HG02642 (cell line): ENCODE data around the gene SYCE3.
"Not testable (repeated sequence)": the region's sequence is repeated elsewhere in the genome, so short reads cannot be mapped to it uniquely, and the experiment has no call there.

Experiments used
- ATAC-seq: cut with Tn5 transposase; IDR thresholded peaks from one replicate; pipeline ENCODE4 v1.9.1; 2021; ENCODE audit warnings: mild to moderate bottlenecking; ENCODE audit not compliant: unreplicated experiment, poor library complexity

SYCE3 gene

GRCh38 chr22:50553310-50553709 is 9.4 kb downstream of the SYCE3 start:
- ATAC-seq: no peak

- no peak for ATAC-seq
Observed at GRCh38 chr22:50551160-50551752, 11.5 kb downstream of the SYCE3 start.

DNA sequence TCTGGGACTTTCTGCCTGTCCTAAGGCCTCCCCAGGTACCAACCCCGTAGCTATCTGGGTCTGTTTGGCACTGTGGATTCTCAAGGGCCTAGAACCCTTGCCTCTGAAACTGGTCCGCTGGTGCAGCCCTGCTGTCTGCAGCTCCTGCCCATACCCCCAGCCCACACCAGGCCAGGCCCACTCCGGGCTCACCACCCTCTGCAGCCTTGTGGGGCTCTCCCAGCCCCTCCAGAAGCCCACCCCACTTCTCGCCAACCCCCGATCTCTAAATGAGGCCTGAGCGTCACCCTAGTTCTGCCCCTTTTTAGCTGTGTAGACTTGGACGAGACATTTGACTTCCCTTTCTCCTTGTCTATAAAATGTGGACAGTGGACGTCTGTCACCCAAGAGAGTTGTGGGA is 12.3 kb downstream of the SYCE3 start:
- ATAC-seq: no peak

- ATAC-seq: no peak
Observed at GRCh38 chr22:50548921-50549790, 13.6 kb downstream of the SYCE3 start.

DNA sequence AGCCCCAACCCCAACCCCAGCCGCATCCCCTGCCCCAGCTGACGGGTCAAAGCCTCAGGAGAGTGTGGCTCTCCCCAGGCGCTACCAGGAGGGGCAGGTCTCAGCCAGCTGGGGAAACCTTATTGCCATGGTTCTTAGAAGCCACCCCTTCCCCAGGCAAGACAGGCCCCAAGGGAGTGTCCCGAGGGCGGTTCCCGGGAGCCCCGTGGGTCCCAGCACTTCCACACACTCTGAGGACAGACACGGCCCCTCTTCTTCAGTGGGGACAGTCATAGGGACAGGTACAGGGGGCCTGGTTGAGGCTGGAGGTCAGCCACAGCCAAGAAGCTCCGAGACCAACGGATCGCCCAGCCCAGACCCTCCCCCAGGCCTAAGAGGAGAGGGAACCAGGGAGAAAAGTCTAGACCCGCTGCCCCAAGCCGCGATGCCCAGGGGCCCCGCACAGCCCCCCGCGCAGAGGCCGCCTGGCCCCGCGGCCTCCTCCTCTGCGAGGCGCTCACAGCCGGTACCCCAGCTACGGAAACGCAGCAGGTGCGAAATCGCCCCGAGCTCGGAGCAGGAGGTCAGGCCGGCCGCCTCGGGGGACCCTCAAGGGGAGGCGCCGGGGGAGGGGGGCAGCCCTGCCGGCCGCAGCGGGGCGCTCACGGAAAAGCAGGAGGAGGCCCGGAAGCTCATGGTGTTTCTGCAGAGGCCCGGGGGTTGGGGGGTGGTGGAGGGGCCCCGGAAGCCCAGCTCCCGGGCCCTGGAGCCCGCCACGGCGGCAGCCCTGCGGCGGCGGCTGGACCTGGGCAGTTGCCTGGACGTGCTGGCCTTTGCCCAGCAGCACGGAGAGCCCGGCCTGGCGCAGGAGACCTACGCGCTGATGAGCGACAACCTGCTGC is 14.4 kb downstream of the SYCE3 start:
- ATAC-seq: no peak

- no peak for ATAC-seq
Observed at GRCh38 chr22:50547263-50547985, 15.3 kb downstream of the SYCE3 start.

DNA sequence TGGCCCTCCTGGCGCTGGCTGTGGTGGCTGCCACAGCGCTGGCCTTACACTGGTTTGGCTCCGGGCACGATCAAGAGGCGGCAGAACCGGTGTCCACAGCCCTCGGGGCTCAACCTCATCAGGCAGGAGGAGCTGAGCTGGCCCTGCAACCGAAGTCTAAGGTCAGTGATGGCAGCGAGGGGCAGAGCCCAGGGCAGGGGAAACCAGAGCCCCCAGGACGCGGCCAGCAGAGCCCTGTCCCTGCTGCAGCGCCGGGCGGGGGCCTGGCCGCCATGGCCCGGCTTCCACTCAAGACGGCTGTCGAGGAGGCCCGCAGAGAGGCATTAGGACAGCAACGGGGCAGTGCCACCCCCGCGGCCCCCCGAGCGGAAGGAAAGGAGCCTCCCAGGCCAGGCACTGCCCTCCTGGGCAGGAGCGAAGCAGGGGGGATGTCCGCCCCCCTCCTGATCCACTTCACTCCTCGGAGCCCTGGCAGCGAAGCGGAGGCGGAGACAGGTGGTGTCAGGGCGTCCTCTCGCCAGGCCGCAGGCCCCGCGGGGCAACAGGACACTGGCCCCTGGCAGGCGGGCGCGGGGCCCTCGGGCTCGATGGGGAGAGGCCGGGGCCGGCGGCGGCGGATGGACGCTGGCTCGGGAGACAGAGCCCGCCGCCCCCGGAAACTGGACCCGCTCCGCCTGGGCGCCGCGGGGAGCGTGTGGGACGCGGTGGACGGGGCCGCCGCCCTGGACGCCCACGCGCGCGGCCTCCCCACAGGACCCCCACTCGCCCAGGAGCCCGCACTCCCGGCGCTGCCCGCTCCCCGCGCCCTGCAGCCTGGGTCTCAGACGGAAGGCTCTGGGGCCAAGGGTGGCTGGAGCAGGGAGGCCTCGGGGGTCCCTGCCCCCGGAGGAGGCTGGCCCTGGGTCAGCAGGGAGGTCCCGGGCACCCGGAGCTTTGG is 16.1 kb downstream of the SYCE3 start:
- no peak for ATAC-seq

DNA sequence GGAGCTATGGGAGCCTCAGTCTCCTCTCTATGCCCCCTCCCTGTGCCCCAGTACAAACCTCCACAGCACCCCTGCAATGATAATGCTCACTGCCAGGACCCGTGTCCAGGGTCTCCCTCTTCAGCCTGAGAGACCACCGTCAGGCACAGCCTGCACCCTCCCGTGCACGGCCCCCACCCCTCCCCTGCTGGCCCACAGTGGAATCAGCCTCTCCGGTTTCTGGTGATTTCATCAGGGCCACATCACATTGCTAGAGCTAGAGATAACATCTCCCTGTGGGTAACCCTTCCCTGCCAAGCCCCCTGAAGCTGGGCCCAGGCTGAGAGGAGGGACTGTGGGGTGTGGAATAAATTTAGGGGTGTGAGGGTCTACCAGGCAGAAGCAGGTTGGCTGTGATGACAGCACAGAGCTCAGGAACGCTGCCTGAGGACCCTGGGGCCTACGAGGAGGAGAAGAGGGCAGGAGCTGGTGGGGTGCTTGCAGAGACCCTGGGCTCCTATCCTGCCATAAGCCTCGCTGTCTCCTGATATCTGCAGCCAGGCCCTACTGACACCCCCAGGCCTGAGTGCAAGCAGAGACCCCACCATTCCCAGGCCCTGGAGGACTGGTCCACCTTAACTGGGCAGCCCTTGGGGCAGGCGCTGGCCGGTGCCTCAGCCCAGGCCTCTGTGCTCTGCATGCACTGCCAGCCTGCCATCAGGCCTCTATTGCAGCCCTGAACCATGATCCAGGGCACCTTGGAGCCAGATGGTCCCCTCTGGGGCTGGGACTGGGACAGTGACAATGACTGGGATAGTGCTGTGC is 17.0 kb downstream of the SYCE3 start, which contains the start of gene KLHDC7B:
Gene KLHDC7B (plus strand): TSS at position 378 of the 804 bp plus-strand sequence. CDS start 345 bp downstream, at position 723.
- ATAC-seq: no peak

DNA sequence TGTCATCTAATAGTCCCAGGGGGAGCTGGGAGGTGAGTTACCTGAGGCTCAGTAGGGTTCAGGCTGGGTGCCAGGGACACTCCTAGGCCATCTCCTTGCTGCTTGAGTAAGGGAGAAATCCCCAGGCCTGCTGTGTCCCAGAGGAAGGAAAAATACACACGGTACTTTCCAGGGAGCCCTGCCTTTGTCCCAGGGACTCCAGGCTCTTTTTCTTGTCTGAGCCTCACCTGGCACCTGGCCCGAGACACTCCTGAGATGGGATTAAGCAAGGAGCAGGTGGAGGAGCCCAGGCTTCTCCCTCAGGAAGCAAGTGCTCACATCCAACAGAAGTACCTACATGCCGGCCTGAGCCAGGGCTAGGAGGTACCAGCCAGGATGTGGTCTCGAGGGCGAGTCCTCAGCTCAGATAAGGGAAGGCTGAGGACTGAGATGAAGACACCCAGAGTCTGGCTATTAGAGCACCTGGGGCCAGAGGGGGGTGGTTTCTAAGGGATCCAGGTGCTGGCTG is 17.9 kb downstream of the SYCE3 start:
- ATAC-seq: no peak

DNA sequence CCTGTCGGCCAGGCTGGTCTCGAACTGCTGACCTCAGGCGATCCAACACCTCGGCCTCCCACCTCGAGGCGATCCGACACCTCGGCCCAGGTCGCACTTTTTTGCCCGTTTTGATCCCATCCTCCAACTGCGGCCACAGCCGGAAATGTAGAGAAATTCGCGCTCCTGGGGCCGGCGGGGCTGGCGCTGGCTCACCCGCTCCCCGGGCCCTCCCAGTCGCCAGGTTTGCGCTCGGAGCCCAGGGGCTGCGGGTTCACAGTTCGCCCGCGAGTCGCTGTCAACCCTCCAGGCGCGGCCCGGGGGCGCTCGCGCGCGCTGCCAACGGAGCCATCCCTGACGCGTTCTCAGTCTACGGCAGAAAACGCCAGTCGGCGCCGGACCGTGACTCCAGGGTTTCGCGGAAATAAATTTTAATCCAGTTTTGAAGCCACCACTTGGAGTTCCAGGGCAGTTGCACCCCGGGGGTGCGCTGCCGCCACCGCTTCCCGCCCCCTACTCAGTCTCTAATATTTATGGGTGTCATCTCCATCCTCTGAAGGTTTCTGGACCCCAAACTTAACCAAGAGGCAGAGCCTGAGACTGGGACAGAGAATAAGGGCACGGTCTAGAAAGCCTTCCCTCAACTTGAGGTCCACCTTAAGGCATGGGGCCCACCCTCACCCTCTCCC is 18.5 kb downstream of the SYCE3 start:
- no peak for ATAC-seq

- ATAC-seq: no peak
Observed at GRCh38 chr22:50542416-50542927, 20.2 kb downstream of the SYCE3 start.

DNA sequence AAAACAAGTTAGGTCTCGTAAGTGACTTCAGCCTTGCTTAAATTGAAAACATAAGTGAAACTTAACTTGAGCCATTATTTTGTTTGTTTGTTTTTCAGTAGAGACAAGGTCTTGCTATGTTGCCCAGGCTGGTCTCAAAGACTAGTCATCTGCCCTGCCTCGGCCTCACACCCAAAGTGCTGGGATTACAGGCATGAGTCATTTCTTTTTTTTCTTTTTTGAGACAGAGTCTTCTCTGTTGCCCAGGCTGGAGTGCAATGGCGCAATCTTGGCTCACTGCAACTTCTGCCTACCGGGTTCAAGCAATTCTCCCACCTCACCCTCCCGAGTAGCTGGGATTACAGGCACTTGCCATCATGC is 21.1 kb downstream of the SYCE3 start:
- not testable (repeated sequence) for ATAC-seq

DNA sequence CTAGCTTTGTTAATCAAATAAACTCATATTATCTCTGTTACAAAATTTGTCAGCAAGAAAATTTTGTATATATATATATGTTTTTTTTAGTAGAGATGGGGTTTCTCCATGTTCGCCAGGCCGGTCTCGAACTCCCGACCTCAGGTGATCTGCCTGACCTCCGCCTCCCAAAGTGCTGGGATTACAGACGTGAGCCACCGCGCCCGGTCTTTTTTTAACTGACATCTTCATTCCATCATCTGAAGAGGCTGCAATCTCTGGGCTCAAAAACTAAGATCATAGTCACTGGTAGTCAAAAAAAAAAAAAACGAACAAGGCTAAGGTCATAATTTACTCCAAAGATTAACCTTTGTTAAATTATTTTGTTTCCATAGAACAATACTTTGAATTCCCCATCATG is 22.3 kb downstream of the SYCE3 start:
- no peak for ATAC-seq

- no peak for ATAC-seq
Observed at GRCh38 chr22:50537765-50538164, 25.0 kb downstream of the SYCE3 start.

DNA sequence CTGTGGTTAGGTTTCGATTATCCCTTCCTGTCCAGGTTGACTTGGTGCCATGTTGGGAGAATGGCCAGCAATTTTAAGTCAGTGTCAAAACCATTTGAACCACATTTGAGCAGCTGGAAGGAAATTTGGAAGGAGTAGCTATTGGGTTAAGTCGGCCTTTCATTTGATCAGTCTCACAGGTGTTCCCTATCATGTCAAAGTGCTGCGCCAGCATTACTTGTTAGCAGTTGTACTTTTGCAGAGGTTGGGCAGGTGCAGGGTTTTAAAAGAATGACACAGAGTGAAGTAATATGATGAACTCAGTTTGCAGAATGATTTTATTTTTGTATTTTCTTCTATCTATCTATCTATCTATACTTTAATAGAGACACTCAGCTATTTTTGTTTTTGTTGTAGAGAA is 26.5 kb downstream of the SYCE3 start:
- ATAC-seq: no peak

- no peak for ATAC-seq
Observed at GRCh38 chr22:50535113-50535512, 27.6 kb downstream of the SYCE3 start.
